Measurements from ENCODE around the gene PWP2. TPM values are rescaled to one million over a fixed set of nuclear protein-coding genes. Genes with fewer than 3 reads are reported as not detected.
"Not testable (repeated sequence)": the region's sequence is repeated elsewhere in the genome, so short reads cannot be mapped to it uniquely, and the experiment has no call there.

Gene PWP2
- total and polyA plus RNA-seq, 7 experiments from 2014 or later, result 8.7 to 42.3 (median 21.9) TPM

- peak; percentile 65 for ATAC-seq
- H3K27ac ChIP-seq (ENCODE audit: low read depth, low read length); H3K9me3 ChIP-seq (ENCODE audit: control insufficient read depth in 2 of 3, low read length in 3 of 3); H3K4me1 Mint-ChIP-seq; H3K9me3 Mint-ChIP-seq; POLR2A ChIA-PET; H3K27me3 Mint-ChIP-seq; H3K27me3 ChIP-seq (ENCODE audit: control insufficient read depth in 2 of 2, insufficient read depth in 2 of 2, low read length in 2 of 2); H3K36me3 ChIP-seq (ENCODE audit: control insufficient read depth in 2 of 3, insufficient read depth in 3 of 3, low read length in 3 of 3); H3K4me3 ChIP-seq (ENCODE audit: low read length); H3K4me1 ChIP-seq (ENCODE audit: control insufficient read depth in 2 of 2, insufficient read depth in 2 of 2, low read length in 2 of 2); CTCF ChIA-PET; H3K4me3 Mint-ChIP-seq; intact Hi-C loops (cut with micrococcal nuclease); H3K36me3 Mint-ChIP-seq; DNase-seq; H3K27ac Mint-ChIP-seq: not testable (repeated sequence)
These were observed 6.6 kb downstream of the PWP2 start for GRCh38 chr21:44113702-44114371.

GRCh38 chr21:44122131-44122530, 14.9 kb downstream of the PWP2 start:
- H3K36me3 Mint-ChIP-seq; POLR2A ChIA-PET; CTCF ChIA-PET; intact Hi-C loops (cut with micrococcal nuclease); H3K4me3 Mint-ChIP-seq; H3K4me1 ChIP-seq (ENCODE audit: control insufficient read depth in 2 of 2, insufficient read depth in 2 of 2, low read length in 2 of 2); H3K9me3 Mint-ChIP-seq; DNase-seq; H3K27me3 ChIP-seq (ENCODE audit: control insufficient read depth in 2 of 2, insufficient read depth in 2 of 2, low read length in 2 of 2); H3K9me3 ChIP-seq (ENCODE audit: control insufficient read depth in 2 of 3, low read length in 3 of 3); H3K4me1 Mint-ChIP-seq; H3K27me3 Mint-ChIP-seq; H3K27ac Mint-ChIP-seq; H3K27ac ChIP-seq (ENCODE audit: low read depth, low read length); H3K4me3 ChIP-seq (ENCODE audit: low read length); ATAC-seq; H3K36me3 ChIP-seq (ENCODE audit: control insufficient read depth in 2 of 3, insufficient read depth in 3 of 3, low read length in 3 of 3): not testable (repeated sequence)

DNA sequence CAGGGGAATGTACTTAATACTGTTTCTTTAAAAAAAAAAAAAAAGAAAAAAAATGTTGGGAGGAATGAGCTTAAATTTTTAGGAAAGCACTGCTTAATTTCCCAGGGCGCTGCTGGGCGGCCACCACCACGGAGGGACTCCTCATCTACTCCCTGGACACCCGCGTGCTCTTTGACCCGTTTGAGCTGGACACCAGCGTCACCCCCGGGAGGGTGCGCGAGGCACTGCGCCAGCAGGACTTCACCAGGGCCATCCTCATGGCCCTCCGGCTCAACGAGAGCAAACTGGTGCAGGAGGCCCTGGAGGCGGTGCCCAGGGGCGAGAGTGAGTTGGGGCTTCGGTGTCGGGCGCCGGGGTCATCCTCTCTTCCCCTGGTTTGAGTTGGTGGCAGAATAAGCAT, 20.6 kb downstream of the PWP2 start:
- H3K27ac Mint-ChIP-seq; ATAC-seq; POLR2A ChIA-PET; H3K4me3 Mint-ChIP-seq; H3K4me3 ChIP-seq (ENCODE audit: low read length); H3K4me1 Mint-ChIP-seq; H3K36me3 ChIP-seq (ENCODE audit: control insufficient read depth in 2 of 3, insufficient read depth in 3 of 3, low read length in 3 of 3); H3K9me3 Mint-ChIP-seq; H3K27ac ChIP-seq (ENCODE audit: low read depth, low read length); intact Hi-C loops (cut with micrococcal nuclease); H3K27me3 ChIP-seq (ENCODE audit: control insufficient read depth in 2 of 2, insufficient read depth in 2 of 2, low read length in 2 of 2); H3K36me3 Mint-ChIP-seq; DNase-seq; H3K9me3 ChIP-seq (ENCODE audit: control insufficient read depth in 2 of 3, low read length in 3 of 3); H3K27me3 Mint-ChIP-seq; H3K4me1 ChIP-seq (ENCODE audit: control insufficient read depth in 2 of 2, insufficient read depth in 2 of 2, low read length in 2 of 2); CTCF ChIA-PET: not testable (repeated sequence)

- H3K9me3 ChIP-seq (ENCODE audit: control insufficient read depth in 2 of 3, low read length in 3 of 3); H3K4me1 ChIP-seq (ENCODE audit: control insufficient read depth in 2 of 2, insufficient read depth in 2 of 2, low read length in 2 of 2); POLR2A ChIA-PET; ATAC-seq; intact Hi-C loops (cut with micrococcal nuclease); H3K27me3 Mint-ChIP-seq; H3K27me3 ChIP-seq (ENCODE audit: control insufficient read depth in 2 of 2, insufficient read depth in 2 of 2, low read length in 2 of 2); H3K27ac Mint-ChIP-seq; H3K9me3 Mint-ChIP-seq; DNase-seq; H3K27ac ChIP-seq (ENCODE audit: low read depth, low read length); H3K4me1 Mint-ChIP-seq; CTCF ChIA-PET; H3K4me3 ChIP-seq (ENCODE audit: low read length); H3K36me3 Mint-ChIP-seq; H3K36me3 ChIP-seq (ENCODE audit: control insufficient read depth in 2 of 3, insufficient read depth in 3 of 3, low read length in 3 of 3): not testable (repeated sequence)
- H3K4me3 Mint-ChIP-seq, result peak overlapping the region in 4 of 10 donors; percentile 31 to 62 (median 40)
These were observed 26.5 kb downstream of the PWP2 start for GRCh38 chr21:44133715-44134057.

GRCh38 chr21:44134732-44135131, 27.5 kb downstream of the PWP2 start:
- H3K27me3 Mint-ChIP-seq; H3K4me1 ChIP-seq (ENCODE audit: control insufficient read depth in 2 of 2, insufficient read depth in 2 of 2, low read length in 2 of 2); H3K4me1 Mint-ChIP-seq; intact Hi-C loops (cut with micrococcal nuclease); H3K9me3 ChIP-seq (ENCODE audit: control insufficient read depth in 2 of 3, low read length in 3 of 3); H3K27ac Mint-ChIP-seq; H3K4me3 ChIP-seq (ENCODE audit: low read length); ATAC-seq; H3K9me3 Mint-ChIP-seq; DNase-seq; H3K4me3 Mint-ChIP-seq; POLR2A ChIA-PET; H3K36me3 Mint-ChIP-seq; H3K27ac ChIP-seq (ENCODE audit: low read depth, low read length); H3K27me3 ChIP-seq (ENCODE audit: control insufficient read depth in 2 of 2, insufficient read depth in 2 of 2, low read length in 2 of 2); H3K36me3 ChIP-seq (ENCODE audit: control insufficient read depth in 2 of 3, insufficient read depth in 3 of 3, low read length in 3 of 3); CTCF ChIA-PET: not testable (repeated sequence)

DNA sequence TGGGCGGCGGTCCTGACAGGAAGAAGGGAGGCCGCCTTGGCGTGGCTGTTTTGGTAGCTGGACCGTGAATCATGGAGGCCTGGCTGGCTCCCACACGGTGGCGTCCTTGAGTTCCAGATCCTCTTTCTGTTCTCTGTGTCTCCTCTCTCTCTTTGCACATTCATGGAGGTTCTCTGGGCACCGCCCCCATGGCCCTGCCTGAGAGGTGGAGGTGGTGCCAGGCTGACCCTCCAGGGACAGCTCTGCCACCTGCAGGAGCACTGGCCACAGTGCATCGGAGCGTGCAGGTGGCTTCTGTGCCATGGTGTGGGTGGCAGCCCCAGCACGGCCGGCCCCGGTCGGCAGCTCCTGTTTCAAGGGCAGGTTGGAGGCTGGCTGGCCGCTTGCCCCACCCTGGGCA, 30.8 kb downstream of the PWP2 start:
- intact Hi-C loops (cut with micrococcal nuclease); H3K27ac Mint-ChIP-seq; H3K9me3 ChIP-seq (ENCODE audit: control insufficient read depth in 2 of 3, low read length in 3 of 3); POLR2A ChIA-PET; H3K4me3 ChIP-seq (ENCODE audit: low read length); H3K36me3 Mint-ChIP-seq; H3K4me3 Mint-ChIP-seq; H3K9me3 Mint-ChIP-seq; H3K27me3 ChIP-seq (ENCODE audit: control insufficient read depth in 2 of 2, insufficient read depth in 2 of 2, low read length in 2 of 2); H3K27me3 Mint-ChIP-seq; H3K27ac ChIP-seq (ENCODE audit: low read depth, low read length); H3K36me3 ChIP-seq (ENCODE audit: control insufficient read depth in 2 of 3, insufficient read depth in 3 of 3, low read length in 3 of 3); CTCF ChIA-PET; H3K4me1 ChIP-seq (ENCODE audit: control insufficient read depth in 2 of 2, insufficient read depth in 2 of 2, low read length in 2 of 2); H3K4me1 Mint-ChIP-seq: not testable (repeated sequence)
- peak in 2 of 9 donors; percentile 8 to 33 for DNase-seq
- peak; percentile 79 for ATAC-seq

- H3K4me3 Mint-ChIP-seq; H3K36me3 Mint-ChIP-seq; H3K27me3 Mint-ChIP-seq; H3K9me3 ChIP-seq (ENCODE audit: control insufficient read depth in 2 of 3, low read length in 3 of 3); H3K27ac ChIP-seq (ENCODE audit: low read depth, low read length); intact Hi-C loops (cut with micrococcal nuclease); H3K9me3 Mint-ChIP-seq; POLR2A ChIA-PET; H3K27me3 ChIP-seq (ENCODE audit: control insufficient read depth in 2 of 2, insufficient read depth in 2 of 2, low read length in 2 of 2); H3K4me1 ChIP-seq (ENCODE audit: control insufficient read depth in 2 of 2, insufficient read depth in 2 of 2, low read length in 2 of 2); H3K4me1 Mint-ChIP-seq; CTCF ChIA-PET; H3K36me3 ChIP-seq (ENCODE audit: control insufficient read depth in 2 of 3, insufficient read depth in 3 of 3, low read length in 3 of 3); H3K4me3 ChIP-seq (ENCODE audit: low read length): not testable (repeated sequence)
- ATAC-seq (peak; percentile 39), DNase-seq (peak in 4 of 9 donors; percentile 0 to 11 (median 4))
- H3K27ac Mint-ChIP-seq, result peak overlapping the region in 1 of 9 donors; percentile 56
These were observed 32.8 kb downstream of the PWP2 start for GRCh38 chr21:44139787-44140551.
